Dermis microvascular lymphatic vessel endothelial cell (primary cell): ENCODE measurements around the gene FCGBP. TPM values are rescaled to one million over a fixed set of nuclear protein-coding genes. Genes with fewer than 3 reads are reported as not detected.
"Not testable (repeated sequence)": the region's sequence is repeated elsewhere in the genome, so short reads cannot be mapped to it uniquely, and the experiment has no call there.

Experiments used
- DNase-seq, 2 donors: peaks; one replicate each; pipeline versions ENCODE4 v3.0.0 to v3.0.0-alpha.2; 2010; ENCODE audit warnings: low read depth in 2 of 2
- total RNA-seq: library from RNA; depleted of rRNA; stranded (reverse); fragments of >200 nt; gene quantifications from 2 replicates; pipeline ENCODE4 v1.2.1, GENCODE V29; 2014

Gene FCGBP
- total RNA-seq = under 0.01 TPM in 2 replicates

DNA sequence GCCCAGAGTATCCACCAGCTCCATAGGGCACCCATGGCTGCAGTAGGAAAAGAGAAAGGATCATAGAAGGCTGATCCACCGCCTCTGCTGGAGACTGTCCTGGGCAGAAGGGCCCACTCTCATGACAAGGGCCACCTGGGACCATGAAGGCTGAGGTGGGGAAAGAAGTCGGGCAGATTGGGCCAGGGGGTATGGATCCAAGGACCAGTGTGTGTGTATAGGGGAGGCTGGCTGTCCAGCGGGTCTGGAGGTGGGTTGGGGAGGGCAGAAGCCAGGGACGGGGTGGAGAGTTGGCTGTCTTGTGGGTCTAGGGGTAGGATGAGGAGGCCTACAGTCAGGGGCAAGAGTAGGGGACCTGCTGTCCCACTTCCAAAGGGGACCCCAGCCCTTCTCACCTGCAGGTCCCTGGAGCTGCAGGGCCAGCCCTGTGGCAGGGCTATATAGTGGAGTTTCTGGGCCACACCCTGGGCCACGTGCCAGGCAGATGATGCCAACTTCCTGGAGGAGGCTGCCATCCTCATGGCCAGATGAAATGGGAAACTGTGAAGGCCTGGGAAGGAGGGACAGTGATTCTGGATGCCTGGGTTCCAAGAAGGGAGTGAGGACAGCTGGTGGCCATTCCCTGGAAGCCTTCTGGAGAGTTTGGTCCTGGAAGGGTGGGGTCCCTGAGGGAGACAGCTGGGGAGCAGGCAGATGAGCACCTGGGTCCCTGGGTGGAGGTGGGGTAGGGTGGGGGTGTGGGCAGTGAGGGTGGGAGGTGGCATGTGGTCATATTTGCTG is at the start of gene FCGBP:
TSS of gene FCGBP (minus strand) at position 51 of the 780 bp plus-strand sequence.
- no peak for DNase-seq

GRCh38 chr19:39983695-39984300 is 49.4 kb upstream of the FCGBP start:
- no peak for DNase-seq

DNA sequence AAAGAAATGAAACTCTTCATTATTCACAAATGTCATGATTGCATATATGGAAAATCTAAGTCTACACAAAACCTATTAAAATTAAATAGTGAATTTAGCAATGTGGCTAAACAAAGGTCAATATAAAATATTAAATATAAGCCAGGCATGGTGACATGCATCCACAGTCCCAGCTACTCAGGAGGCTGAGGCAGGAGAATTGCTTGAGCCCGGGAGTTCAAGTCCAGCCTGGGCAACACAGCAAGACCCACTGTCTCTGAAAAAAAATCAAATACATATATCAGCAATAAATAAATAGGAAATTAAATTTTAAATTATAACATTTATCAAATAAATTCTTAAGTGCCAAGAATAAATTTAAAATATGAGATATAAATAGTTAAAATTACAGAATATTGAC is 48.4 kb upstream of the FCGBP start:
- no peak for DNase-seq

DNA sequence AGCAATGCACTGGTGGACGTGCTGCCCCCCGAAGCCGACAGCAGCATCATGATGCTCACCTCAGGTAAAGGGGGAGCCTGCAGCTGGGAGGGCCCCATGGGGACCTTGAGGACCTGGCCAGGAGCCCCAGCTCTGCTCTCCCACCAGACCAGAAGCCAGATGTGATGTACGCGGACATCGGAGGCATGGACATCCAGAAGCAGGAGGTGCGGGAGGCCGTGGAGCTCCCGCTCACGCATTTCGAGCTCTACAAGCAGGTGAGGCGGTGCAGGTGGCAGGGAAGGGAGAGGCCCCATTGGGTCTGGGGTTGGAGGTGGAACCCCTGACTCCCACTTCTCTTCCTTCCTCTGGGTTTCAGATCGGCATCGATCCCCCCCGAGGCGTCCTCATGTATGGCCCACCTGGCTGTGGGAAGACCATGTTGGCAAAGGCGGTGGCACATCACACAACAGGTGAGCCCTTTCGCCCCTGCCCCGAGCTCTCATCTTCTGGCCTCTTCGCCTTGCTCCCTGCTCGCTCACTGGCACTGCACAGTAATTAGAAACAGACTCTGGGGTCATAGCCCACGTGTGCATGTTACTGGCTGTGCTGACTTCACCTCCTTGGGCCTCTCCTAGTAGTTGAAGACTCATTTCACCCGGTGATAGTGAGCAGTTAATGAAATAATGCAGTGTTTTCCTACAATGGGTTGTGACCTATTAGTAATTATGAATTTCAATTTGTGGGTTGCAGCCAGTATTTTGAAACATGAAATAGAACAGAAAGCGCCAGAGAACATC is 40.1 kb upstream of the FCGBP start:
- no peak for DNase-seq

DNA sequence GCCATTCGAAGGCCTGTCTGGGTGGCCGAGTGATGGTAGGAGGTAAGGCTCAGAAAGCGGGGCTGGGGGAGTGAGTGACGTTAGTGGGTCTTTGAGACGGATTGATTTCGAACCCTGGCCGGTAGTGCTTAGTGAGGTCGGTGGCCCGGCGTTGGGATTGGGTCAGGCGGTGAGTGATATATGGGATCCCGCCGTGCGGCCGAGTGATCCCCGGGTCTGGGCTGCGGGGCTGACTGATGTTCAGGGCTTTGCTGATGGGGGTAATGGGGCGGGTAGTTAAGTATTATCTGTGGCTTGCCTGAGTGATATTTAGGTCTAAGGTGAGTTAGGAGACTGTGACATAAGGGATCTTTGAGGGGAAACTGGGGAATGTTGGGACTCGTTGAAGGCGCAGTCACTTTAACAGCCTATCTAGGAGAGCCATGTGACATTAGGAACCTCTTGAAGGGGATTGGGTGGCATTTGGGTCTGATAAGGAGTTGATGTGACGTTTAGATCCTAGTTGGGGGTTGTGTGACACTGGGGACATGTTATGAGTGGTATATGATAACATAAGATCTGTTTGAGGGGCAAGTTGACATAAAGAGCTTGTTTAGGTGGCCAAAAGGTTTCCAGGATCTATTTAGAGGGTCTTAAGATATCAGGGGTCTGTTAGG is 37.1 kb upstream of the FCGBP start:
- DNase-seq = peak in 1 of 2 donors; percentile 32

- peak; percentile 99 to 100 for DNase-seq
These were observed 36.4 kb upstream of the FCGBP start, which contains the start of gene PSMC4 for GRCh38 chr19:39970675-39971379. TSS of gene PSMC4 (plus strand) at chr19:39971165. CDS start at chr19:39971203, 38 bp downstream.

- DNase-seq = no peak
These were observed 35.9 kb upstream of the FCGBP start for GRCh38 chr19:39970425-39970674.

GRCh38 chr19:39969681-39970424 is 35.4 kb upstream of the FCGBP start:
- no peak for DNase-seq

DNA sequence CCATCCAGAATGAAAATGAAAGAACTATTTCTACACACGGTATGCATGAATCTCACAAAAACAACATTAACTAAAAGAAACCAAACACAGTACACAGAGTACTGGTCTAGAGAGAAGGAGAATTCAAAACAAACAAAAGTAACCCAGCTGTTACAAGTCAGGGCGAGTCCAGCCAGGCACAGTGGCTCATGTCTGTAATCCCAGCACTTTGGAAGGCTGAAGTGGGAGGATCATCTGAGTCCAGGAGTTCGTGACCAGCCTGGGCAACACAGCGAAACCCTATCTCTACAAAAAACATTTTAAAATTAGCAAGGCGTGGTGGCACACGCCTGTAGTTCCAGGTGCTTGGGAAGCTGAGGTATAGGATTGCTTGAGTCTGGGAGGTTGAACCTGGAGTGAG is 34.8 kb upstream of the FCGBP start:
- DNase-seq = no peak

DNA sequence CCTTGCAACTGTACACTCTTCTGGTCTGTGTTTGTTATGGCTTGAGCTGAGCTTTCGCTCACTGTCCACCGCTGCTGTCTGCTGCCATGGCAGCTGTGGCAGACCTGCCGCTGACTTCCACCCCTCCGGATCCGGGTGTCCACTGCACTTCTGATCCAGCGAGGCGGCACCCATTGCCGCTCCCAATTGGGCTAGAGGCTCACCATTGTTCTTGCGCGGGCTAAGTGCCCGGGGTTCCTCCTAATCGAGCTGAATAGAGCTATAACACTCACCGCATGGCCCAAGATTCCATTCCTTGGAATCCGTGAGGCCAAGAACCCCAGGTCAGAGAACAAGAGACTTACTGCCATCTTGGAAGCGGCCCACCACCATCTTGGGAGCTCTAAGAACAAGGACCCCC is 34.4 kb upstream of the FCGBP start:
- no peak for DNase-seq

GRCh38 chr19:39967561-39967960 is 33.1 kb upstream of the FCGBP start:
- DNase-seq = no peak

GRCh38 chr19:39966617-39967016 is 32.2 kb upstream of the FCGBP start:
- DNase-seq = no peak

DNA sequence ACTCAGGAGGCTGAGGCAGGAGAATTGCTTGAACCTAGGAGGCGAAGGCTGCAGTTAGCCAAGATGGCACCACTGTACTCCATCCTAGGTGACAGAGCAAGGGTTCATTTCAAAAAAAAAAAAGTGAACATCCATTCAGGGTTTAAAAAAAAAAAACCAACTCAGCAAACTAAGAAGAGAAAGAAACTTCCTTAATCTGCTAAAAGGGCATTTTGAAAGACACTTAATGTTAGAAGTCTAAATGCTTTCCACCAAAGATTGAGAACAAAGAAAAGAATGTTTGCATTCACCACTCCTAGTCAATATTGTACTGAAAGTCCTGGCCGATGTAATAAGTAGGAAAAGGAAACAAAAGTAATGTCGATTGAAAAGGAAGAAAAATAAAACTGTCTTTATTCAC is 29.5 kb upstream of the FCGBP start:
- DNase-seq = no peak

- not testable (repeated sequence) for DNase-seq
These were observed 25.0 kb upstream of the FCGBP start for GRCh38 chr19:39959407-39959806.

DNA sequence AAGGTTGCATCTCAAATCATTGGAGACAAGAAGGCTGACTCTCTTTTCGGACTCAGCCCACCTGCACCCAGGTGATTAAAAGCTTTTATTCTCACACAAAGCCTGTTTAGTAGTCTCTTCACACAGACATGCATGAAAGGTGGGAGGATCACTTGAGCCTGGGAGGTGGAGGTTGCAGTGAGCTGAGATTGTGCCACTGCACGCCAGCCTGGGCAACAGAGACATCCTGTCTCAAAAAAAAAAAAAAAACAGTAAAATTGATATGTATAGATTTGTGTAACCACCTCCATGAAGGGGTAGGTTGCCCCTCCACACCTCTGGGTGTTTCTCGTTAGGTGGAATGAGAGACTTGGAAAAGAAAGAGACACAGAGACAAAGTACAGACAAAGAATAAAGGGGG is 24.5 kb upstream of the FCGBP start:
- not testable (repeated sequence) for DNase-seq

GRCh38 chr19:39957886-39958285 is 23.5 kb upstream of the FCGBP start:
- not testable (repeated sequence) for DNase-seq

- DNase-seq = no peak
These were observed 19.5 kb upstream of the FCGBP start for GRCh38 chr19:39953915-39954314.

- no peak for DNase-seq
These were observed 17.3 kb upstream of the FCGBP start for GRCh38 chr19:39951686-39952085.

GRCh38 chr19:39951065-39951650 is 16.7 kb upstream of the FCGBP start:
- no peak for DNase-seq

DNA sequence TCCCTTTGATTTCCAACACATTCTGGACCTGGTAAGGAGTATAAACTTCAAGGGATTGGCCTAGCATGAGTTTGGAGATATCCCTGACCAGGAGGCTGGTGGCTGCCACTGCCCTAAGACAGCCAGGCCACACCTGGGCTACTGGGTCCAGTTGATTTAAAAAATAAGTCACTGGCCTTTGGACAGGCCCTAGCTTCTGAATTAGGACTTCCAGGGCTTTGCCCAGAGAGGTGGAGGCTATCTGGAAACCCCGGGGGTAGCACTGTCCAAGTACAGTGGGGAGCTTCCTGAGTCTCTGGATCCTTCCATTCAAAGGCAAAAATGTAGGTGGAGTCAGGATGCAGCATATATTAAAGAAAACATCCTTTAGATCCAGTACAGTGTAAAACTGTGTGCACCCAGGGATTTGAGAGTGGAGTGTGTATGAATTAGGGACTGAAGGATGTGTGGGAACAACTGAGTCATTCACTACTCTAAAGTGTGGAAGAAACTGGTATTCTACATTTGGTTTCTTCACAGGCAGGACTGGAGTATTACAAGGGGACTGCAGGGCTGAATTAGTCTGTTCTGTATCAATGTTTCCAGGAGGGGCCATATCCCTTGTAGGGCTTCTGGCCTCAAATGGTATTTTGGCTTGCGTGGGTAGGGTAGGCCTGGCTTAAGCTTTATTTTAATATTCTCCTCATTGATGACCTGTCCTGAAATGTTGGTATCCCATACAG is 14.8 kb upstream of the FCGBP start:
- no peak for DNase-seq
